NCI-H128 (cell line): Measurements from ENCODE around the gene ARID2.

Source experiments
- DNase-seq: peaks from one replicate; lab custom pipeline; 2025; ENCODE audit not compliant: unreplicated experiment; lab: John Stamatoyannopoulos, UW

The ARID2 gene

DNA sequence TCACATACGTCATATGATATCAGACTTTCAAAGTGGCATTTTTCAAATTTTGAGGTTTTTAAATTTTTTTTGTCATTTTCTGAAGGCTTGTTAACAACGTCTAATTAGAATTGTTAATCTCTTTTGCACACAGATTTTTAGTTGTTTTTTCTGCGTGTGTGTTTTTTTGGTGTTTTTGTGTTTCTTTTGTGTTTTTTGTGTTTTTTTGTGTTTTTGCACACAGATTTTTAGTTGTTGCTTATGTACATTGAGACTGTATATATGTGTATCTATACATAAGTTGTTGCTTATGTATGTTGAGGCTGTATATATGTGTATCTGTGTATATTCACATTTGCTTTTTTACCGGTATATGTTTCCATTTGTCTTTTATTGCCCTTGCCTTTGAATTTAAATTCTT, 30.8 kb downstream of the ARID2 start:
- no peak for DNase-seq

DNA sequence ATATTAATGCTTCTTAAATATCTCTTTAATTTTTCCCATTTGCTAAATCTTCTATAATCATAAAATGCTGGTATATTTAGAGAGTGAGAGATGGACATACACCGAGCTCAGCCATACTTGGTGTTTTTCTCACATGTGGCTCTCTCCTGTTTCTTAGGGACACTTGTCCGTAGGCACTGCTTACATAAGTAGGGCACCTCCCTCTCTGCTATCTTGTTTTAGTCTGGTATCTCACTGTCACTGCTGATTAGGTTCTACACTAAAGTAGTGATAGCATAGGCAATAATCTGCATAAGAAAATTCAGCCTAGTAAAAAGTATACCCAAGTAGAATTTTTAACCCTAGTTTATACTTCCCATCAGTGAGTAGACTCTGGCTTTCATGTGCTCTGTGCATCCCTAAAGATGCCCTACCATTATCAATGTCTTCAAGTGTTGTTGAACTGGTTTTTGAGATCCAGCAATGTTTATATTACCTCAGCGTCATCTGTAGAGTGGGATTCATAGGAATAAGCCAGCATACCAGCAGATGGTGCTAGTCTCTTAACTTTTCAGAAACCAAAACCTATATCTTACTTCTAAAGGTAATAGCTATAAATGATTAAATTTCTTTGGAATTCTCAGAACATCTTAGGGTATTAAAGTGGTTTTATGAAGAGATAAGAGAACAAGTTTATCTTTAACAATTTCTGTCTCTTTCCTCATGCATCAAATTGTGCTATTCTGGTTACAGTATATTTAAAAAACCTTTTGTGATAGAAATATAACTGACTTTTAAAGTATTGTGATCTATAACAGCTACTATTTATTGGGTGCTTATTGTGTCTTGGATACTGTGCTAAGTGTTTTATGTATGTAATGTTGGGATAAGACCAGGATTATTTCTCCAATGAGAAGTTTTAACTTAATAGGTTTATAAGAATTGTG, 32.9 kb downstream of the ARID2 start:
- no peak for DNase-seq

DNA sequence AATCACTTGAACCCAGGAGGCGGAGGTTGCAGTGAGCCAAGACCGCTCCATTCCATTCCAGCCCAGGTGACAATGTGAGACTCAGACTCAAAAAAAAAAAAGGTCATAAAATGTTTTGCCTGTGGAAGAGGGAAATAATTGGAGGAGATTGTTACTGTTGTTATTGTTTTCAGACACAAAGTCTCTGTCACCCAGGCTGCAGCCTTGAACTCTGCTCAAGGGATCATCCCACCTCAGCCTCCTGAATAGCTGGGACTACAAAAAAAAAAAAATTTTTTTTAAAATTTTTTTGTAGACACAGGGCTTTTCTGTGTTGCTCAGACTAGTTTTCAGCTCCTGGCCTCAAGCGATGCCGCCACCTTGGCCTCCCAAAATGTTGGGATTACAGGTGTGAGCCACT, 33.9 kb downstream of the ARID2 start:
- no peak for DNase-seq

DNA sequence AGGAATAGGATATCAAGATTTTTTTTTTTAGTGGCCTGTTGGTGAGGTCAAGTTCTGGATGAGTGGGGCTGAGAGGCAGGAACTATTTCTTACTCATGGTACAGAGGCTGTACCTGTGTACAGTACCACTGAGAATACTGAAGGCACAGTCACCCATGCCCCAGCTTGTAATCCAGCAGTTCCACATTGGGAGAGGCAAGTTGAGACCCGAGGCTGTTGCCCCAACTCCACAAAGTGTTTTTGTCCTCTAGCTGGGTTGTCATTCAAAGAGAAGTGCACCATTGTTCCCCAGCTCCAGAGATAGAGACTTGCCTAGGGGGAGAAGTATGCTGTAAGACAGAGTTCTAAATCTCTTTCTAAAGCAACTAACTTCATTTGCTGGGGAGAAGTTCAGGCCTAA, 38.7 kb downstream of the ARID2 start:
- no peak for DNase-seq

DNA sequence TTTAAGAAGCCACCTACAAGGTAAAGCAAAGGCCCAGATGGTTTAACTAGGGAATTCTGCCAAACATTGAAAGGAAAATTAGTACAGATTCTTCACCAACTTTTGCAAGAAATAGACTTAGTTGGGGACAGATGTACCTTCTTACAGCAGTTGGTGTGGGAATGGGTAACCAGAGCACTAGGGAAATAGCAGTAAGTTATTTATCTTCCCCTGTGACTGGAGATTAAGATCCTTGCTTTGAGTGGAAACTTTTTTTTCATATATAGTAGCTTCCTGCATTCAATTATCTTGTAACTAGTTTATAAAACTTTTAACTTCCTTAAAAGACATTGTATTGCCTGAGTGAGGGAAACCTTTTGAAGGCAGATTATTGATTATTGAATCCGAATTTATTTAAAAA, 44.2 kb downstream of the ARID2 start:
- DNase-seq, result no peak

DNA sequence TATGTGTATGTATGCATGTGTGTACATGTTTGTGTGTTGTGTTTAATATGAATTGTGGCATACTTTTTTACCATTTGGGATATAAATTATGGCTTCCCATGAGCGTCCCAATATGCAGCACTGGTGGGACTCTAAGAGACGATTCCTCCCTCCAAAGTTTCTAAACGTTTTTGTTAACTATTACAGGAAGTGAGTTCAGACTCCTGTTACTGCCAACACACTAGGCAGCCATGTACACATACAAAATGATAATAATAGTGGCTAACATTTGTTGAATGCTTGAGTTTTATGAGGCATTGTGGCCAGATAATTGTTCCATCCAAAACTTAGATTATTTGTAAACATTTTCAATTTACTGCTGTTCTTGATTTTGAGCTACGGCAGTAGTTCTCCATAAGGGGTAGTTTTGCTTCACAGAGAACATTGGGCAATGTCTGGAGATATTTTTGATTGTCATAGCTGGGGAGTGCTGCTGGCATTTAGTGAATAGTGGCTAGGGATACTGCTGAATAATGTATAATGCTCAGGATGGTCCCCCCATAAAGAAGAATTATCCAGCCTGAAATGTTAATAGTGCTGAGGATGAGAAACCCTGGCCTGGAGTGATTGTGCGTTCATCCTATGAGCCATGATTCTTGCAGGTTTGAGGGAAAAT, 45.1 kb downstream of the ARID2 start:
- DNase-seq, result no peak

DNA sequence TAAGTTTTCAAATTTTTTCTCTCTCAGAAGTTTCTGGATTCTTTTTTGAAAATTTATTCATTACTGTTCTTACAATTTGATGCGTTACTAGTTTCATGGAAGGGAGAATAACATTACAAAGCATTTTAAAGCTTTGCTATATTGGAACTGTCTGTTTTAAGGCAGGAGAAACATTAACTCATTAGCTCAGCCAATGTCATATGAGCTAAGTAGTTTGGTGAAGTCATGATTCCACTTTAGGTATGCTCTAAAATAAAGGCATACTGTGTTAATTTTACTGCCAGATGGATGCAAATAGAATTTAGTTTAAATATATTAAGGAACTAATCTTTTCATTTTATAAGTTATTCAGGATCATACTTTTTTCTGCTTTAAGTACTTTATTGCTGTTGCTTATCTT, 46.0 kb downstream of the ARID2 start:
- no peak for DNase-seq

DNA sequence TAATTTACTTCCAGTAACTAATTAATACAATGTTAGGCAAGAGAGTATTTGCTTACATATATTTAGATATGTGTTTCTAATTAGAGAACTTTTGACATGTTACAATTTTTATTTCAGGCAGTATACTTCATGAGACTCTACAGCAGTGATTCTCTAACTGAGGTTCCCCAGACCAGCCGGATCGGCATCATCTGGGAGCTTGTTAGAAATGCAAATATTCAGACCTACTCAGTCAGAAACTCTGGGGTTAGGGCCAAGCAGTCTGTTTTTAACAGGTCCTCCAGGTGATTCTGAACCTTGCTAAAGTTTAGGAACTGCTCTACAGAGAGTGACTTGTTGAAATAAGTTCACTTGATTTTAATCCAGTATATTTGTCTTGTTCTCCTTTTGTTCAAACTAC, 46.5 kb downstream of the ARID2 start:
- DNase-seq, result no peak

DNA sequence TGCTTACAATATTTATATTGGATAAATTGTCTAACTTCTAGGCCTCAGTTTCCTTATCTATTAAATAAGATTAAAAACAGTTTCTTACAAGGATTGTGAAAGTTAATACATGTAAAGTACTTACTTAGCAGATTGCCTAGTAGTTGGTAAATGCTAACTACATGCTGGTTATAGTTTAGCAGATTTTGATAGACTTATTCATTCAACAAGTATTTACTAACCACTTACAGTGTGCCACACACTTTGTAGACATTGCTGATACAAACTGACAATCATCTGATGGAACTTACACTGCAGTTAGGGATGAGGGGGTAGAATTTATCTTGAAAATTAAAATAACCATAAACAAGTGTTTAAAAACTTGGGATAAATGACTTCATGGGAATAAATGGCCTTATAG, 50.4 kb downstream of the ARID2 start:
- DNase-seq, result no peak

DNA sequence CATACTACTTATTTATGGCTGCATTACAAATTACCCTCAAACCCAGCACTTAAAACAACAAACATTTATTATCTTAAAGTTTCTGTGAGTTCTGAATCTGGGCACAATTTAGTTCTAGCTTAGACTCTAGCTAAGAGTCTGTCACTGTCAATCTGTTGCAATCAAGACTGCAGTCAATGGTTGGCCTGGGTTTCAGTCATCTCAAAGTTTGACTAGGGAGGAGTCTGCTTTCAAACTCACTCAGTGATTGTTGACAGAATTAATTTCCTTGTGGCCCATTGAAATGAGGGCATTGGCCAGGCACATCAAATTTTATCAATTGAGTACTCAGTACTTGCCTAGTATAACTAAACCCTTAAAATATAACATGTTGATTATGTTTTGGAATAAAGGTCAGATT, 51.6 kb downstream of the ARID2 start:
- no peak for DNase-seq

DNA sequence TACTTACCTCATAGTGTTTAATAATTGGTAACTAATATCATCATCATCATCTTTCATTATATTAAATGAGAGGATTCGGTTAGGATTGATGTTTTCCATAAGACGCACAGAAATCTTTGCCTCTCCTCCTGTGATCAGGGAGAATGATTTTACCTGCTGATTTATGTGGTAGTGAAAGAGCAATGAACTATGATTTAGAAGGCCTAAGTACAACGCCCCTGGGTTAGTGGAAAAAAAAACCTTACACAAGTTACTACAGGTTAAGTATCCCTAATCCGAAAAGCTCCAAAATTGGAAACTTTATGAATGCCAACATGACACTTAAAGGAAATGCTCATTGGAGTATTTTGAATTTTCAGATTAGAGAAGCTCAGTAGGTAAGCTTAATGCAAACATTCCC, 55.8 kb downstream of the ARID2 start:
- no peak for DNase-seq

DNA sequence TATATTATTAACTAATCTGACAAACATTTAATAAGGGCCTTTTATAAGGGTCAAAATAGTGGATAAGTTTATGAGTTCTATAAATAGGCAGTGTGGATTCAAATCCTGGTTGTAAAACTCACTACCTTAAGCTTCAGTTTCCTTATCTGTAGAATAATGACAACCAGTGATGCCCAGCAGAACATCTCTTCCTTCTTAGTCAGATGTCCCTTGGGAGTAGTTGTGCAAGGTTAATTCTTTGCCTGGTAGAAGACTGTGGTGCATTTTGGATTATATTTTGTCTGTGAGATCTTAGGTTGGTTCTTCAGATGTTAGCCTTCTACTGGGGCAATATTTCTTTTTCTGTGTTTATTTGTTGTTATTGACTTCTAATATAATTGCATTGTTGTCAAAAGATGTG, 59.5 kb downstream of the ARID2 start:
- DNase-seq, result no peak

DNA sequence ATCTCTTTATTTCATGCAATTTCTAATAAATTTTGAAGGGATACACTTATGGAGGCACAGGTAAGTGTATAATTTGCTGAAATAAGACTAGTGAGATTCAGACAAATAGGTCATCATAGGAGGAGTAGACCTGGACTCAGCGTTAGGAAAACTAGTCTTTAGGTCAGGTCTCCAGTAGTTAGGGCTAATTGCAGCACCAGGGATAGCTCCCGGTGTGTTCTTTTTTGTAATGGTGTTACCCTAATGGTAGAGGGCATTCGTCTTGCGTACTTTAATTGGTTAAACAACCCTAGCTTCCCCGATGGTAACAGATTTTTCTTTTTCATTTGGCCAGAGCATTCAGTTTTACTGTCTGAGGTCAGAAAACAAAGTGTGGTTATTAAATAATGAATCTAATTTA, 64.9 kb downstream of the ARID2 start:
- DNase-seq, result no peak

DNA sequence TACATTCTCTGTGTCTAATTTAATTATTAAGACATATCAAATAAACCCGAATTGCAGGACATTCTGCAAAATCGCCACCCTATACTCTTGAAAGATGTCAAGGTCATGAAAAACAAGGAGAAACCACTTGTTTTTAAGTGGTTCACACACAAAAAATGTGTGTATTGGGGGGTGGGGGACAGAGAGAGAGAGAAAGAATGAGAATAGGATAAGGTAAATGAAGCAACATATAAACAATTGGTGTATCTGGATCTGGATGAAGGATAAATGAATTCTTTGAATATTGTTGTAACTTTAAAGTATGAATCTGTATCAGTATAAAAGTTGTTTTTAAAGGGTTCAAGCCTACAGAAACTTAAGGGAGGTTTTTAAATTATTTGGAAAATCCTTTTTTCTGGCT, 72.1 kb downstream of the ARID2 start:
- no peak for DNase-seq

DNA sequence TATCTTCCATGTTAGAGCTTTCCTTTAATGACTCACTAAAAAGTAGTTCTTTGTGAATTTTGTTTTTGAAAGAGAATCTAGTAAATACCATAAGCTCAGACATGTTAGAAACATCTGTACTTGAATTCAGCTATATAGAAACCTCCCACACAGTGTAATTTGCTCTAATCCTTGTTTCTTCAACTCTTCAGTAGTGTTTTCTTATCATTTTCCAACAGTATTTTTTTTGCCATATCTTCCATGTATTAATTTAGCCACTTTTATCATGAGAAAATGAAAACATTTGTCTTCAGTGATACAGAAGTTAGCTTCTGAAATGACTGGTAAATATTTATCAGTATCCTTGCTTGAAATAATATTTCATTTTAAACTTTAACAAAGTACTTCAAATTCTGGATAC, 73.6 kb downstream of the ARID2 start:
- no peak for DNase-seq

DNA sequence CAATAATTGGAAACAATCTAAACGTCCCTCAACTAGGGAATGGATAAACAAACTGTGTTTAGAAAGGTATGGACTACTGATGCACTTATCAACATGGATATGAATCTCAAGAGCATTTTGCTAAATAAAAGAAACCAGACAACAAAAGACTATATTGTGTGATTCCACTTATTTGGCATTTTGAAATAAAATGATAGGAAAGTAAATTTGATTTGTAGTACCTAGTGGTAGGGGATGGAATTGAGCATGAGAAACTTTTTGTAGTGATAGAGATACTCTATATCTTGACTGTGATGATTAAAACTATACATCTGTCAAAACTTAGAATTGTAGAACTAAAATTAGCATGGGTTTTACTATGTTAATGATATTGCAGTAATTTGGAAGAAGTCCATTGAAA, 87.1 kb downstream of the ARID2 start:
- no peak for DNase-seq

DNA sequence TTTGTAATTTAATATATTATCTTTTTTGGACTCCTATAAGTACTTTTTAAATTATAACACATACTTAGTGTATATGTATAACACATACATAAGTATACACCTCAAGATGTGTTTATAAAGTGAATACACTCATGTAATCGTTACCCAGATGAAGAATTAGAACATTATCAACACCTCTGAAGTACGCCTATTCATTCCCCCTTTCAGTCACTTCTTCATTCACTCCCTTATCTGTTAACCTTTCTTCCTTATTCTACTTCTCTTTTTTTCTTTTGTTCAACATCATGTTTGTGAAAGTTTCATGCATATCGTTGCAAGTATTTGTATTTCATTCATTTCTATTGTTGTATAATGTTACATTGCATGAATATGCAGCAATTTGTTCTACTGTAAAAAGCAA, 98.5 kb downstream of the ARID2 start:
- no peak for DNase-seq

DNA sequence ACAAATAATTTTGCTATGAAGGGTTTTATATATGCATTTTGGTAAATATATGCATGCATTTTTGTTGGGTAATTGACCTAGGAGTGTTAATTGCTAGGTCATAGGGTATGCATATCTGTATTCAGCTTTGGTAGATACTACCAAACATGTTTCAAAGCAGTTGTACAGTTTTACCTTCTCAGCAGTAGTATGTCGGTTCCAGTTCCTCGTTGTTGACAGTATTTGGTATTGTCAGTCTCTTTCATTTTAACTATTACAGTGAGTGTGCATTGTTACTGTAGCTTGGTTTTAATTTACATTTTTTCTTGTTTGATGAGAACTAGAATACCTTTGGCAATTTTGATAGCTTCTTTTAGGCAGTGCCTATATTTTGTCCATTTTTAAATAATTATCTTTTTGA, 98.9 kb downstream of the ARID2 start:
- DNase-seq, result no peak

DNA sequence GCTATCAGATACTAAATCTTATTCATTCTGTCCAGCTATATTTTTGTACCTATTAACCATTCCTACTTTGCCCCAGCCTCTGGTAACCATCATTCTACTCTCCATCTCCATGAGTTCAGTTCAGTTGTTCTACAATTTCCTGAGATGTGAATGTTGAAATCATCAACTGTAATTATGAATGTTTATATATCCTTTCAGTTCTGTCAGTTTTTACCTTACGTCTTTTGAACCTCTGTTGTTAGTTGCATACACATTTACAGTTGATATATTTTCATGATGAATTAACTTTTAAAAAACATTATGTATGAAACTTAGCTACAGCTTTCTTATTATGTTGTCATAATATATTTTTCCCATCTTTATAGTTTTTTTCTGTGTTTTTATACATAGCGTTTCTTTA, 102.1 kb downstream of the ARID2 start:
- DNase-seq, result no peak

DNA sequence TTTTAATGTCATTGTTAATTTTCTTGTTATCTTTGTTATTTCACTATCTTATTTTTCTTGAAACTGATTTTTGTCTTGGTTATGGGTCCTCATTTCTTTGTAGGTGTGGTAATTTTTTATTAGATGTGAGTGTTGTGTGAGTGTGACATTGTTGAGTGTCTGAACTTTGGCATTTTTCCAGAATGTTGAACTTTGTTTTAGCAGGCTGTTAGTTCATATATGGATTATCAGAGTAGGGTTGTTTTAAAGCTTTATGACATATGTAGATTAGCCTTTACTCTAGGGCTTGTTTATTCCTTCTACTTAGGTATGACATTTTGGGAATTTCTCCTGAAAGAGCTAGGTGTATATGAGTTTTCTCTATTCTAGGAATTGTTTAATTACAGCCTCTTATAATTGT, 103.9 kb downstream of the ARID2 start:
- no peak for DNase-seq

DNA sequence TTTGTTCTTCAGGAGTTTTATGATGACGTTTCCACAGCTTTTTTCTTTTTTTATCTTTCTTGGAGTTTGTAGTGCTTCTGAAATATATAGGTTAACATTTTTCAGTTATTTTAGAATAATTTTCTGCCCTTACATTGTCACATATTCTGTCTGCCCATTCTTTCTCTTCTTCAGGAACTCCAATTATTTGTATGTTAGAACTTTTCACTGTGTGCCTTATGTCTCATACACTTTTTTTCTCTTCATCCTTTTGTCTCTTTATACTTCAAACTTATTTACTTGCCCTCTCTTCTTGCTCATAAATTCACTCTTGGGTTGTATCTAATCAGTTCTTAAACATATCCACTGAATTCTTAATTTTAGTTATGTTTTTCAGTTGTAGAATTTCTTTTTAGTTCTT, 105.3 kb downstream of the ARID2 start:
- no peak for DNase-seq

DNA sequence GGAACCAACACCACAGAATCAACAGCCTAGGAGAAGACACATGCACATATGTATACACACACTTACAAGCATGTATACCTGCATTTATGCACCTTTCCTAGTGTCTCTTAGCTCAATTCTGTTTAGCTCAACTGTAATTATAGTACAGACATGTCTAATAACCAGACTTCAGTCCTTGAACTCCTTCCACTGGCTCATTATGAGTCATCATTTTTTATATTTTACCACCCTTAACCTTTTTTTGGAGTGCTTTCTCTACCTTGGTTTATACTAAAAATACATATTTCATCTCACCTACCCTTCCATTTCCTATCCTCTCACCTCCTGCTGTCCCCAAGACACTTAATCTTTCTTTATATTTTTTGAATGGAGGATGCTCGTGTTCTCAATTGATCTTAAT, 110.4 kb downstream of the ARID2 start:
- DNase-seq, result no peak

DNA sequence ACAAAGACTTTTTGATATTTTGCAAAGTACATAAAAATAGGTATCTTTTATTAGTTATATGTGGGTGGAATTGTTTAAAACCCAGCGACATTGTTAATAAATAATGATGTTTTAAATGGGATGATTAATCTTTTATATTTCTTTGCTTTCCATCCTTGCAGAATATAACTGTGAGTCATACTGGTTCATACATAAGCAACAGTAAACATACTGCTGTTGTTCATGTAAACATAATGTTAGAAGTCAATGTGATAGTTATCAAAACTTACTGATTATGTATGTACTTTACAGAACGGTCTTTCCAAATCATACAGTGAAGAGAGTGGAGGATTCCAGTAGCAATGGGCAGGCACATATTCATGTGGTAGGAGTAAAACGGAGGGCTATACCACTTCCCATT, 119.8 kb downstream of the ARID2 start:
- no peak for DNase-seq
